Naive thymus-derived CD4-positive, alpha-beta T cell (primary cell): ENCODE data around the gene GABBR1. TPM values are rescaled to one million over a fixed set of nuclear protein-coding genes. Genes with fewer than 3 reads are reported as not detected.

Experiments
- ATAC-seq: fragments of 150-1000 bp; cut with Tn5 transposase; 2 replicates; pipeline ENCODE4 v1.10.0; 2021; ENCODE audit warnings: mild to moderate bottlenecking, moderate library complexity
- CTCF ChIA-PET: fragments of 350-600 bp; sonication (Branson Sonifier 250); formaldehyde crosslinking; loops from one replicate; lab custom pipeline; 2021; ENCODE audit warnings: antibody characterized with exemption; lab: Charles Lee
- POLR2A ChIA-PET: fragments of 350-600 bp; sonication (Branson Sonifier 250); formaldehyde crosslinking; loops from one replicate; lab custom pipeline; 2021; ENCODE audit warnings: antibody characterized with exemption, inconsistent platforms; lab: Charles Lee
- DNase-seq, 9 donors: peaks; one replicate each; pipeline versions ENCODE4 v3.0.0 to v3.0.0-alpha.2; 2020 to 2022; ENCODE audit warnings: mixed read lengths in 1 of 9
- H3K27ac ChIP-seq: one replicate; pipeline ENCODE4 v1.7.0; 2013; ENCODE audit warnings: mild to moderate bottlenecking, low read depth, low read length, moderate library complexity
- H3K27me3 ChIP-seq, 2 donors: one replicate each; pipeline ENCODE4 v1.7.0; 2013; ENCODE audit warnings: low read length in 2 of 2, mild to moderate bottlenecking in 2 of 2, moderate library complexity in 2 of 2; ENCODE audit not compliant: control insufficient read depth in 2 of 2, insufficient read depth in 2 of 2
- H3K36me3 ChIP-seq, 3 experiments: 1 replicate in 2 of 3; 2 replicates in 1 of 3; pipeline ENCODE4 v1.7.0; 2013; ENCODE audit warnings: low read length in 3 of 3, mild to moderate bottlenecking in 3 of 3, moderate library complexity in 1 of 3; ENCODE audit not compliant: insufficient read depth in 3 of 3, control insufficient read depth in 2 of 3
- H3K4me1 ChIP-seq, 2 donors: one replicate each; pipeline ENCODE4 v1.7.0; 2013; ENCODE audit warnings: low read length in 2 of 2, mild to moderate bottlenecking in 2 of 2, moderate library complexity in 1 of 2; ENCODE audit not compliant: control insufficient read depth in 2 of 2, insufficient read depth in 2 of 2
- H3K4me3 ChIP-seq: 2 replicates; pipeline ENCODE4 v1.7.0; 2013; ENCODE audit warnings: mild to moderate bottlenecking, low read length
- H3K9me3 ChIP-seq, 3 experiments: 1 replicate in 2 of 3; 2 replicates in 1 of 3; pipeline ENCODE4 v1.7.0; 2013; ENCODE audit warnings: low read length in 3 of 3; ENCODE audit not compliant: control insufficient read depth in 2 of 3
- H3K27ac Mint-ChIP-seq, 9 donors: one replicate each; pipeline ENCODE4 v1.8.0; 2020 to 2022; ENCODE audit warnings: mixed read lengths in 9 of 9, mild to moderate bottlenecking in 8 of 9, moderate library complexity in 5 of 9, inconsistent platforms in 2 of 9
- H3K27me3 Mint-ChIP-seq, 5 donors: one replicate each; pipeline ENCODE4 v1.8.0; 2021 to 2022; ENCODE audit warnings: mixed read lengths in 5 of 5, mild to moderate bottlenecking in 1 of 5
- H3K36me3 Mint-ChIP-seq, 5 donors: one replicate each; pipeline ENCODE4 v1.8.0; 2020 to 2022; ENCODE audit warnings: mixed read lengths in 5 of 5, mild to moderate bottlenecking in 3 of 5, inconsistent platforms in 1 of 5
- H3K4me1 Mint-ChIP-seq, 7 donors: one replicate each; pipeline ENCODE4 v1.8.0; 2020 to 2022; ENCODE audit warnings: mixed read lengths in 7 of 7, mild to moderate bottlenecking in 3 of 7, inconsistent platforms in 1 of 7
- H3K4me3 Mint-ChIP-seq, 10 donors: one replicate each; pipeline ENCODE4 v1.8.0; 2020 to 2022; ENCODE audit warnings: mild to moderate bottlenecking in 10 of 10, mixed read lengths in 10 of 10, moderate library complexity in 6 of 10, inconsistent platforms in 2 of 10
- H3K9me3 Mint-ChIP-seq, 11 donors: one replicate each; pipeline ENCODE4 v1.8.0; 2020 to 2022; ENCODE audit warnings: mixed read lengths in 11 of 11, mild to moderate bottlenecking in 4 of 11, inconsistent platforms in 1 of 11, moderate library complexity in 1 of 11
- intact Hi-C, 2 donors: fragments of 100-400 bp; cut with micrococcal nuclease; formaldehyde crosslinking; loops; one replicate each; pipeline ENCODE4 v1.15.1; 2023
- polyA plus RNA-seq, 2 donors: library from polyadenylated mRNA; unstranded; fragments of 300-500 nt; fragmentation: Illumina TruSeq; gene quantifications; one replicate each; pipeline ENCODE4 v1.2.3, GENCODE V29; 2021
- total RNA-seq, 6 experiments: library from RNA in 5 of 6; stranded (reverse) in 5 of 6; gene quantifications; 1 replicate in 5 of 6; 2 replicates in 1 of 6; pipeline ENCODE4 v1.2.3 and lab custom pipeline; 2021 to 2026

The GABBR1 gene
- total and polyA plus RNA-seq, 7 experiments from 2014 or later = 1.2 to 115 (median 59.9) TPM

GRCh38 chr6:29561091-29561490, 71.9 kb downstream of the GABBR1 start:
- peaks cover 0 to 3% (median 0%) of the 10 kb centered on the region in 5 donors for H3K36me3 Mint-ChIP-seq
- DNase-seq (no peak), ATAC-seq (no peak)
- H3K9me3 ChIP-seq = no peaks in the 10 kb centered on the region
- no peaks in the 10 kb centered on the region for H3K36me3 ChIP-seq
- peaks cover 0 to 1% (median 0%) of the 10 kb centered on the region in 11 donors for H3K9me3 Mint-ChIP-seq
- peaks cover 5 to 9% (median 6%) of the 10 kb centered on the region in 7 donors for H3K4me1 Mint-ChIP-seq
- ChIA-PET POLR2A (no interaction called here), CTCF (no interaction called here)
- no peak overlapping the region for H3K27ac ChIP-seq
- H3K4me3 Mint-ChIP-seq = no peak overlapping the region
- no peaks in the 10 kb centered on the region for H3K4me1 ChIP-seq
- H3K4me3 ChIP-seq = no peak overlapping the region
- H3K27ac Mint-ChIP-seq = no peak overlapping the region
- intact Hi-C loops = no loop called here
- peaks cover 53 to 72% (median 58%) of the 10 kb centered on the region in 5 donors for H3K27me3 Mint-ChIP-seq
- peaks cover 0 to 5% of the 10 kb centered on the region in 2 donors for H3K27me3 ChIP-seq

- no peak within 1 kb of the TSS for H3K27ac ChIP-seq
- H3K9me3 ChIP-seq = no peaks in the 10 kb centered on the region
- H3K27me3 ChIP-seq = peaks cover 0 to under 1% of the 10 kb centered on the region in 2 donors
- H3K4me1 ChIP-seq = no peaks in the 10 kb centered on the region
- H3K4me3 Mint-ChIP-seq = no peak within 1 kb of the TSS
- peaks cover 54 to 73% (median 63%) of the 10 kb centered on the region in 5 donors for H3K27me3 Mint-ChIP-seq
- no peak within 1 kb of the TSS for H3K4me3 ChIP-seq
- intact Hi-C loops = no loop called here
- DNase-seq (no peak), ATAC-seq (no peak)
- H3K27ac Mint-ChIP-seq = no peak within 1 kb of the TSS
- ChIA-PET POLR2A (no interaction called here), CTCF (no interaction called here)
- H3K9me3 Mint-ChIP-seq = peaks cover 0 to 4% (median 0%) of the 10 kb centered on the region in 11 donors
- peaks cover 0 to 5% (median under 1%) of the 10 kb centered on the region in 5 donors for H3K36me3 Mint-ChIP-seq
- H3K36me3 ChIP-seq = no peaks in the 10 kb centered on the region
- peaks cover 5 to 9% (median 6%) of the 10 kb centered on the region in 7 donors for H3K4me1 Mint-ChIP-seq
Observed at GRCh38 chr6:29559524-29560287, 73.3 kb downstream of the GABBR1 start, which contains the start of gene UBD. UBD (minus strand) TSS chr6:29559732; CDS start chr6:29559701, 31 bp downstream.

GRCh38 chr6:29558439-29559079, 74.4 kb downstream of the GABBR1 start:
- Histone ChIP-seq H3K27ac (no peak overlapping the region), H3K9me3 (no peaks in the 10 kb centered on the region), H3K36me3 (no peaks in the 10 kb centered on the region), H3K4me1 (peaks cover 4 to 6% of the 10 kb centered on the region in 2 donors), H3K4me3 (no peak overlapping the region), H3K27me3 (peaks cover 5 to 8% of the 10 kb centered on the region in 2 donors)
- H3K4me3 Mint-ChIP-seq = no peak overlapping the region
- peaks cover 9 to 17% (median 12%) of the 10 kb centered on the region in 7 donors for H3K4me1 Mint-ChIP-seq
- DNase-seq = no peak
- POLR2A ChIA-PET = no interaction called here
- no peak for ATAC-seq
- H3K27me3 Mint-ChIP-seq = peaks cover 64 to 82% (median 71%) of the 10 kb centered on the region in 5 donors
- H3K27ac Mint-ChIP-seq = no peak overlapping the region
- CTCF ChIA-PET = no interaction called here
- H3K36me3 Mint-ChIP-seq = peaks cover 0 to 9% (median 2%) of the 10 kb centered on the region in 5 donors
- H3K9me3 Mint-ChIP-seq = peaks cover 0 to 4% (median 0%) of the 10 kb centered on the region in 11 donors
- intact Hi-C loops = no loop called here

- H3K9me3 Mint-ChIP-seq = peaks cover 0 to 4% (median 0%) of the 10 kb centered on the region in 11 donors
- ChIA-PET CTCF (no interaction called here), POLR2A (no interaction called here)
- intact Hi-C loops = no loop called here
- DNase-seq (no peak), ATAC-seq (no peak)
- peaks cover 60 to 85% (median 64%) of the 10 kb centered on the region in 5 donors for H3K27me3 Mint-ChIP-seq
- peaks cover 0 to 9% (median under 1%) of the 10 kb centered on the region in 5 donors for H3K36me3 Mint-ChIP-seq
- Histone ChIP-seq H3K27ac (no peak overlapping the region), H3K9me3 (no peaks in the 10 kb centered on the region), H3K4me3 (no peak overlapping the region), H3K27me3 (peaks cover 5 to 8% of the 10 kb centered on the region in 2 donors), H3K36me3 (no peaks in the 10 kb centered on the region), H3K4me1 (peaks cover 6 to 7% of the 10 kb centered on the region in 2 donors)
- no peak overlapping the region for H3K27ac Mint-ChIP-seq
- H3K4me3 Mint-ChIP-seq = no peak overlapping the region
- peaks cover 10 to 19% (median 18%) of the 10 kb centered on the region in 7 donors for H3K4me1 Mint-ChIP-seq
Observed at GRCh38 chr6:29557320-29557719, 75.7 kb downstream of the GABBR1 start.

GRCh38 chr6:29554764-29555163, 78.2 kb downstream of the GABBR1 start:
- CTCF ChIA-PET = no interaction called here
- peak overlapping the region in 1 of 10 donors; percentile 37 for H3K4me3 Mint-ChIP-seq
- peaks cover 0 to 9% (median 0%) of the 10 kb centered on the region in 5 donors for H3K36me3 Mint-ChIP-seq

GRCh38 chr6:29553268-29554057, 79.5 kb downstream of the GABBR1 start:
- CTCF ChIA-PET = no interaction called here
- POLR2A ChIA-PET = no interaction called here
- peak overlapping the region in 2 of 9 donors; percentile 41 to 76 for H3K27ac Mint-ChIP-seq
- Histone ChIP-seq H3K27me3 (peaks cover 5 to 8% of the 10 kb centered on the region in 2 donors), H3K9me3 (no peaks in the 10 kb centered on the region), H3K36me3 (no peaks in the 10 kb centered on the region), H3K4me1 (peaks cover 6 to 7% of the 10 kb centered on the region in 2 donors), H3K27ac (no peak overlapping the region), H3K4me3 (peak overlapping the region; percentile 57)
- ATAC-seq = peak; percentile 56
- DNase-seq = peak in 5 of 9 donors; percentile 10 to 30 (median 29)
- H3K4me3 Mint-ChIP-seq = peak overlapping the region; percentile 76 to 98 (median 88)
- intact Hi-C loops = no loop called here
- peaks cover 51 to 74% (median 69%) of the 10 kb centered on the region in 5 donors for H3K27me3 Mint-ChIP-seq
- H3K4me1 Mint-ChIP-seq = peaks cover 10 to 19% (median 18%) of the 10 kb centered on the region in 7 donors
- peaks cover 0 to 4% (median 0%) of the 10 kb centered on the region in 11 donors for H3K9me3 Mint-ChIP-seq
- H3K36me3 Mint-ChIP-seq = peaks cover 0 to 9% (median 0%) of the 10 kb centered on the region in 5 donors

More at GRCh38 chr6:29554764-29555163, 78.2 kb downstream of the GABBR1 start:
- Mint-ChIP-seq H3K27ac (no peak overlapping the region), H3K9me3 (peaks cover 0 to 4% (median 0%) of the 10 kb centered on the region in 11 donors), H3K27me3 (peaks cover 51 to 71% (median 70%) of the 10 kb centered on the region in 5 donors), H3K4me1 (peaks cover 10 to 19% (median 18%) of the 10 kb centered on the region in 7 donors)
- H3K9me3 ChIP-seq = no peaks in the 10 kb centered on the region
- DNase-seq = no peak
- H3K27ac ChIP-seq = no peak overlapping the region
- no peak overlapping the region for H3K4me3 ChIP-seq
- H3K27me3 ChIP-seq = peaks cover 5 to 8% of the 10 kb centered on the region in 2 donors
- POLR2A ChIA-PET = interaction anchor here (0.6 kb wide), 1 partner anchor 1419 kb away, joined by 3 read pairs; no protein-coding TSS in a partner anchor
- H3K4me1 ChIP-seq = peaks cover 6 to 7% of the 10 kb centered on the region in 2 donors
- no peak for ATAC-seq
- intact Hi-C loops = no loop called here
- no peaks in the 10 kb centered on the region for H3K36me3 ChIP-seq
